ENCODE results near the gene ANKRD2.

GRCh38 chr10:97607095-97607636 is 34.6 kb downstream of the ANKRD2 start:
- no peak for TF ChIP-seq CTCF (conservative IDR thresholded peaks at IDR 0.05; ENCODE audit: low read length)
- no peak for TF ChIP-seq EZH2phosphoT487 (IDR thresholded peaks at IDR 0.05; ENCODE audit: borderline replicate concordance)

Measured in Loucy (cell line).